OCI-LY7 (cell line): ENCODE measurements around the gene DIPK1A. TPM values are rescaled to one million over a fixed set of nuclear protein-coding genes. Genes with fewer than 3 reads are reported as not detected.

Source experiments
- BruUV-seq: library from RNA; stranded (reverse); fragments of 400-500 nt; replicated peaks from 2 replicates; lab custom pipeline; 2021; lab: Mats Ljungman, UMichigan
- CTCF ChIA-PET: fragments of 300-600 bp; sonication (Branson Sonifier 250); formaldehyde crosslinking; loops from one replicate; lab custom pipeline; 2022; ENCODE audit warnings: antibody characterized with exemption; ENCODE audit not compliant: unreplicated experiment; lab: Charles Lee
- POLR2A ChIA-PET: fragments of 300-600 bp; sonication (Branson Sonifier 250); formaldehyde crosslinking; loops from one replicate; lab custom pipeline; 2022; ENCODE audit warnings: antibody characterized with exemption; lab: Charles Lee
- DNase-seq: peaks from one replicate; pipeline ENCODE4 v3.0.0-alpha.2; 2015; ENCODE audit warnings: low spot score
- H2AFZ ChIP-seq: fragments of 200-600 bp; sonication (generic), shearing (Covaris generic); 2 replicates; pipeline ENCODE4 v1.6.1; 2014; ENCODE audit warnings: mild to moderate bottlenecking, antibody characterized with exemption, low read length, moderate library complexity
- H3K27ac ChIP-seq: fragments of 200-600 bp; sonication (generic); 2 replicates; pipeline ENCODE4 v1.5.1; 2014; ENCODE audit warnings: mixed run types, low read depth, mild to moderate bottlenecking, moderate library complexity, low read length, inconsistent platforms; ENCODE audit not compliant: poor library complexity, severe bottlenecking
- H3K36me3 ChIP-seq: fragments of 200-600 bp; sonication (generic); 2 replicates; pipeline ENCODE4 v1.6.1; 2014; ENCODE audit warnings: mild to moderate bottlenecking, antibody characterized with exemption, low read length, moderate library complexity, mixed read lengths; ENCODE audit not compliant: insufficient read depth
- H3K4me1 ChIP-seq: fragments of 200-600 bp; sonication (generic); 2 replicates; pipeline ENCODE4 v1.5.1; 2014; ENCODE audit warnings: mild to moderate bottlenecking, low read length; ENCODE audit not compliant: insufficient read depth, poor library complexity, severe bottlenecking
- H3K4me2 ChIP-seq: fragments of 200-600 bp; sonication (generic); 2 replicates; pipeline ENCODE4 v1.6.1; 2014; ENCODE audit warnings: mild to moderate bottlenecking, low read length
- H3K4me3 ChIP-seq: fragments of 200-600 bp; sonication (generic); 2 replicates; pipeline ENCODE4 v1.5.1; 2014; ENCODE audit warnings: mild to moderate bottlenecking, low read depth, low read length; ENCODE audit not compliant: poor library complexity, severe bottlenecking
- H3K79me2 ChIP-seq: fragments of 200-600 bp; sonication (generic); 2 replicates; pipeline ENCODE4 v1.6.1; 2016; ENCODE audit warnings: low read depth, mild to moderate bottlenecking, low read length, moderate library complexity, mixed read lengths; ENCODE audit not compliant: insufficient read depth
- H3K9me2 ChIP-seq: fragments of 200-600 bp; sonication (generic); 2 replicates; pipeline ENCODE4 v1.6.1; 2016; ENCODE audit warnings: mild to moderate bottlenecking, low read length, mixed read lengths; ENCODE audit not compliant: insufficient read depth
- H3K9me3 ChIP-seq: fragments of 200-600 bp; sonication (generic); 2 replicates; pipeline ENCODE4 v1.6.1; 2014; ENCODE audit warnings: mild to moderate bottlenecking, mixed run types, low read length, mixed read lengths
- H4K20me1 ChIP-seq: fragments of 200-600 bp; sonication (generic); 2 replicates; pipeline ENCODE4 v1.6.1; 2014; ENCODE audit warnings: mild to moderate bottlenecking, antibody characterized with exemption, low read length, moderate library complexity, mixed read lengths; ENCODE audit not compliant: insufficient read depth
- EZH2phosphoT487 ChIP-seq: fragments of 200-600 bp; sonication (generic); IDR thresholded peaks from 2 replicates; pipeline ENCODE4 v1.6.1; 2018; ENCODE audit warnings: low read depth, borderline replicate concordance, mild to moderate bottlenecking, mixed run types, antibody characterized with exemption, low read length, moderate library complexity, mixed read lengths
- intact Hi-C: fragments of 100-400 bp; cut with micrococcal nuclease; formaldehyde crosslinking; loops from one replicate; pipeline ENCODE4 v1.10.0; 2022; ENCODE audit not compliant: unreplicated experiment
- total RNA-seq, 2 experiments: library from RNA; depleted of rRNA in 1 of 2; stranded (reverse); fragments of >200 nt in 1 of 2; shearing (Covaris generic) in 1 of 2; gene quantifications; 2 replicates each; pipeline ENCODE4 v1.2.3, GENCODE V29; 2014 to 2022
- TF ChIP-seq, protein P1 (sequence below): fragments of 200-600 bp; sonication (generic); conservative IDR thresholded peaks from 2 replicates; pipeline ENCODE4 v1.5.1; 2014; ENCODE audit warnings: mild to moderate bottlenecking, antibody characterized with exemption, low read length, moderate library complexity, mixed read lengths

DIPK1A gene
- total RNA-seq, 2 experiments from 2014 or later: 13.0 to 25.4 TPM

DNA sequence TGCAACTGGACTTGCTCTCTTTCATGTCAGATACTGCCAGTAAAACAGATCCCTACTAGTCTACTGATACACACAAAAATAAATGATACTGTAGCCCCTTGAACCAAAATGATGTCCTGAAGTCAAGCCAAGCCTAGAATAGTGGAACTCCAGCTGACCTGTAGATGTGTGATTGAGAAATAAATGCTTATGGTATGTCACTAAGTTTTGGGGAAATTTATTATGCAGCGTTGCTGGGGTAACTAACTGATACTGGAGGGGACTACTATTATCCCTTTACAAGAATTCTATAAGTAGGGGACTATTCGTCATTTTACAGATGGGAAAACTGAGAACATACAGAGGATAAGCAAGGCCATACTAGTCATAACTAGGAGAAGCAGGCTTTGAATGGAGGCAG is 73.8 kb downstream of the DIPK1A start:
- no TSS peak for BruUV-seq
- no peak for DNase-seq
- TF ChIP-seq, protein P1, sequence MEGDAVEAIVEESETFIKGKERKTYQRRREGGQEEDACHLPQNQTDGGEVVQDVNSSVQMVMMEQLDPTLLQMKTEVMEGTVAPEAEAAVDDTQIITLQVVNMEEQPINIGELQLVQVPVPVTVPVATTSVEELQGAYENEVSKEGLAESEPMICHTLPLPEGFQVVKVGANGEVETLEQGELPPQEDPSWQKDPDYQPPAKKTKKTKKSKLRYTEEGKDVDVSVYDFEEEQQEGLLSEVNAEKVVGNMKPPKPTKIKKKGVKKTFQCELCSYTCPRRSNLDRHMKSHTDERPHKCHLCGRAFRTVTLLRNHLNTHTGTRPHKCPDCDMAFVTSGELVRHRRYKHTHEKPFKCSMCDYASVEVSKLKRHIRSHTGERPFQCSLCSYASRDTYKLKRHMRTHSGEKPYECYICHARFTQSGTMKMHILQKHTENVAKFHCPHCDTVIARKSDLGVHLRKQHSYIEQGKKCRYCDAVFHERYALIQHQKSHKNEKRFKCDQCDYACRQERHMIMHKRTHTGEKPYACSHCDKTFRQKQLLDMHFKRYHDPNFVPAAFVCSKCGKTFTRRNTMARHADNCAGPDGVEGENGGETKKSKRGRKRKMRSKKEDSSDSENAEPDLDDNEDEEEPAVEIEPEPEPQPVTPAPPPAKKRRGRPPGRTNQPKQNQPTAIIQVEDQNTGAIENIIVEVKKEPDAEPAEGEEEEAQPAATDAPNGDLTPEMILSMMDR: no peak
- TF ChIP-seq EZH2phosphoT487: no peak
- Histone ChIP-seq H3K27ac (no peak overlapping the region), H3K36me3 (peaks cover 29% of the 10 kb centered on the region), H3K79me2 (peaks cover 92% of the 10 kb centered on the region), H3K9me2 (no peaks in the 10 kb centered on the region), H3K9me3 (peaks cover 30% of the 10 kb centered on the region; the same call in 1 of the 2 replicates), H3K4me2 (no peak overlapping the region), H4K20me1 (no peaks in the 10 kb centered on the region), H3K4me3 (no peak overlapping the region), H2AFZ (no peak overlapping the region), H3K4me1 (peaks cover 37% of the 10 kb centered on the region)
- intact Hi-C loops: no loop called here
- ChIA-PET POLR2A (interaction anchor here (0.6 to 8.1 kb wide), 5 partner anchors 10 to 136 kb away, joined by 3 to 54 read pairs (median 6); no protein-coding TSS in a partner anchor), CTCF (no interaction called here)

DNA sequence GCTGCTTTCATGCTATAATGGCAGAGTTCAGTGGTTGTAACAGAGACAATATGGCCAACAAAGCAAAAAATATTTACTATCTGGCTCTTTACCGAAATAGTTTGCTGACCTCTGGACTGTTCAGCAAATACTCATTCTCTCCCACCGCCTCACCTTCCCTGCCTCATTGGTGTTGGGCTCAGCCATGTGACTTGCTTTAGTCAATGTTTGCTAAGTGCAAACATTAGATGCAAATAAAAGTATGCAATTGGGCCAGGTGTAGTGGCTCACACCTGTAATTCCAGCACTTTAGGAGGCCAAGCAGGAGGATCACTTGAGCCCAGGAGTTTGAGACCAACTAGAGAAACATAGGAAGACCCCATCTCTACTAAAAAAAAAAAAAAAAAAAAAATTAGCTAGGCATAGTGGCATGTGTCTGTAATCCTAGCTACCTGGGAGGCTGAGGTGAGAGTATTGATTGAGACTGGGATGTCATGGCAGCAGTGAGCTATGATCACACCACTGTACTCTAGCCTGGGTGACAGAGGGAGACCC is 74.3 kb downstream of the DIPK1A start:
- no TSS peak for BruUV-seq
- no peak overlapping the region for H3K4me3 ChIP-seq
- POLR2A ChIA-PET: interaction anchor here (0.6 to 8.1 kb wide), 4 partner anchors 15 to 136 kb away, joined by 4 to 54 read pairs (median 5); no protein-coding TSS in a partner anchor
- peaks cover 39% of the 10 kb centered on the region for H3K4me1 ChIP-seq
- intact Hi-C loops: no loop called here
- H3K79me2 ChIP-seq: peaks cover 97% of the 10 kb centered on the region
- CTCF ChIA-PET: no interaction called here
- H3K27ac ChIP-seq: no peak overlapping the region
- peaks cover 32% of the 10 kb centered on the region for H3K36me3 ChIP-seq
- DNase-seq: no peak
- no peak overlapping the region for H2AFZ ChIP-seq
- no peaks in the 10 kb centered on the region for H4K20me1 ChIP-seq
- no peaks in the 10 kb centered on the region for H3K9me2 ChIP-seq
- peaks cover 30% of the 10 kb centered on the region; the same call in 1 of the 2 replicates for H3K9me3 ChIP-seq
- no peak overlapping the region for H3K4me2 ChIP-seq
- no peak for TF ChIP-seq EZH2phosphoT487
- TF ChIP-seq, protein P1: no peak

DNA sequence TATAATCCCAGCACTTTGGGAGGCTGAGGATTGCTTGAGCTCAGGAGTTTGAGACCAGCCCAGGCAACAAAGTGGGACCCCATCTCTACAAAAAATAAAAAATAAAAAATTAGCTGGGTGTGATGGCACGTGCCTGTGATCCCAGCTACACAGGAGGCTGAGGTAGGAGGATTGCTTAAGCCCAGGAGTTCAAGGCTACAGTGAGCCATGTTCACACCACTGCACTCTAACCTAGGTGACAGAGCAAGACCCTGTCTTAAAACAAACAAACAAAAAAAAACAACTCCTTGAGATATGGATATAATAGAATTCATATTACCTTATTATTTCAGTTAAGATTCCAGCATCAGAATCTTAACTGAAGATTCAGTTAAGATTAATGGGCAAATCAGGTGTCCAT is 77.1 kb downstream of the DIPK1A start:
- no peak for DNase-seq
- intact Hi-C loops: no loop called here
- BruUV-seq: no TSS peak
- H3K4me1 ChIP-seq: peaks cover 49% of the 10 kb centered on the region
- ChIA-PET POLR2A (interaction anchor here (0.9 to 8.1 kb wide), 9 partner anchors 8 to 172 kb away, joined by 3 to 54 read pairs (median 3); no protein-coding TSS in a partner anchor), CTCF (interaction anchor here (1.2 kb wide), 1 partner anchor 19 kb away, joined by 3 read pairs; no protein-coding TSS in a partner anchor)
- peaks cover 20% of the 10 kb centered on the region for H3K36me3 ChIP-seq
- H3K4me3 ChIP-seq: no peak overlapping the region
- H2AFZ ChIP-seq: no peak overlapping the region
- no peaks in the 10 kb centered on the region for H3K9me2 ChIP-seq
- H3K9me3 ChIP-seq: peaks cover 13% of the 10 kb centered on the region; the same call in 1 of the 2 replicates
- H3K4me2 ChIP-seq: peak overlapping the region; percentile 57
- H3K27ac ChIP-seq: no peak overlapping the region
- H4K20me1 ChIP-seq: no peaks in the 10 kb centered on the region
- peaks cover 100% of the 10 kb centered on the region for H3K79me2 ChIP-seq
- TF ChIP-seq, protein P1: no peak
- no peak for TF ChIP-seq EZH2phosphoT487
